Panc1 (cell line): ENCODE measurements around the gene SRSF7. TPM values are rescaled to one million over a fixed set of nuclear protein-coding genes. Genes with fewer than 3 reads are reported as not detected.

Experiments used
- ATAC-seq: fragments of 200-7000 bp; cut with Tn5 transposase; 2 replicates; pipeline ENCODE4 v1.9.1; 2020; ENCODE audit warnings: mild to moderate bottlenecking, moderate library complexity
- BruUV-seq: library from RNA; stranded (reverse); fragments of 400-500 nt; replicated peaks from 2 replicates; lab custom pipeline; 2021; lab: Mats Ljungman, UMichigan
- CTCF ChIA-PET: fragments of 300-600 bp; sonication (Branson Sonifier 250); formaldehyde crosslinking; loops from one replicate; lab custom pipeline; 2022; ENCODE audit warnings: antibody characterized with exemption; lab: Charles Lee
- POLR2A ChIA-PET: fragments of 300-600 bp; sonication (Branson Sonifier 250); formaldehyde crosslinking; loops from one replicate; lab custom pipeline; 2022; ENCODE audit warnings: antibody characterized with exemption; lab: Charles Lee
- DNase-seq: peaks from one replicate; pipeline ENCODE4 v3.0.0-alpha.2; 2010; ENCODE audit warnings: low read depth, low spot score
- H3K27ac ChIP-seq: 2 replicates; pipeline ENCODE4 v1.5.1; 2011; ENCODE audit warnings: mild to moderate bottlenecking, low read length, inconsistent platforms
- H3K27me3 ChIP-seq: fragments of 200-500 bp; sonication (Bioruptor generic); 2 replicates; pipeline ENCODE4 v1.6.0; 2014; ENCODE audit warnings: low read length, inconsistent platforms; ENCODE audit not compliant: control insufficient read depth, insufficient read depth
- H3K36me3 ChIP-seq: fragments of 200-500 bp; sonication (Bioruptor generic); 2 replicates; pipeline ENCODE4 v1.5.1; 2014; ENCODE audit warnings: inconsistent platforms, mild to moderate bottlenecking, low read length, moderate library complexity; ENCODE audit not compliant: control insufficient read depth, insufficient read depth
- H3K4me1 ChIP-seq: 2 replicates; pipeline ENCODE4 v1.5.1; 2011; ENCODE audit warnings: inconsistent platforms, mild to moderate bottlenecking, low read length, moderate library complexity; ENCODE audit not compliant: control insufficient read depth, insufficient read depth
- H3K4me3 ChIP-seq, 2 experiments: 2 replicates each; pipeline ENCODE4 v1.5.1; 2011 to 2012; ENCODE audit warnings: low read depth in 2 of 2, low read length in 2 of 2, mild to moderate bottlenecking in 2 of 2, inconsistent platforms in 1 of 2, moderate library complexity in 1 of 2
- H3K9me3 ChIP-seq: fragments of 200-500 bp; sonication (Bioruptor generic); 2 replicates; pipeline ENCODE4 v1.5.1; 2014; ENCODE audit warnings: low read depth, mild to moderate bottlenecking, inconsistent platforms, low read length, moderate library complexity; ENCODE audit not compliant: control insufficient read depth, insufficient read depth
- CTCF ChIP-seq: fragments of 450-650 bp; IDR thresholded peaks from 2 replicates; pipeline ENCODE4 v1.5.1; 2017; ENCODE audit warnings: mild to moderate bottlenecking
- POLR2AphosphoS5 ChIP-seq: IDR thresholded peaks from 2 replicates; pipeline ENCODE4 v1.6.1; 2012; ENCODE audit warnings: mild to moderate bottlenecking, low read depth, low read length, moderate library complexity
- REST ChIP-seq, 2 experiments: IDR thresholded peaks; 2 replicates each; pipeline ENCODE4 v1.6.1; 2011 to 2012; ENCODE audit warnings: low read depth in 2 of 2, control low read depth in 1 of 2, low read length in 1 of 2, mild to moderate bottlenecking in 1 of 2, moderate library complexity in 1 of 2; ENCODE audit not compliant: insufficient read depth in 1 of 2
- SIN3A ChIP-seq: IDR thresholded peaks from 2 replicates; pipeline ENCODE4 v1.6.1; 2012; ENCODE audit warnings: low read depth, mild to moderate bottlenecking, low read length, moderate library complexity, borderline replicate concordance; ENCODE audit not compliant: insufficient read depth
- TCF7L2 ChIP-seq: IDR thresholded peaks from 2 replicates; pipeline ENCODE4 v1.6.1; 2011; ENCODE audit warnings: mild to moderate bottlenecking, low read depth, low read length, inconsistent platforms
- in situ Hi-C: cut with HindIII; loops from 2 replicates; pipeline ENCODE4 v1.10.0; 2016; ENCODE audit warnings: low sequenced_read_pairs, low pct_unique_long_range_greater_than_20kb
- intact Hi-C: fragments of 100-400 bp; cut with micrococcal nuclease; formaldehyde crosslinking; loops from one replicate; pipeline ENCODE4 v1.10.0; 2022; ENCODE audit not compliant: unreplicated experiment
- total RNA-seq: library from RNA; stranded (reverse); gene quantifications from one replicate; pipeline ENCODE4 v1.2.1, GENCODE V29; 2021; ENCODE audit not compliant: unreplicated experiment

The SRSF7 gene
- total RNA-seq, 1 experiment from 2014 or later = 220 TPM

DNA sequence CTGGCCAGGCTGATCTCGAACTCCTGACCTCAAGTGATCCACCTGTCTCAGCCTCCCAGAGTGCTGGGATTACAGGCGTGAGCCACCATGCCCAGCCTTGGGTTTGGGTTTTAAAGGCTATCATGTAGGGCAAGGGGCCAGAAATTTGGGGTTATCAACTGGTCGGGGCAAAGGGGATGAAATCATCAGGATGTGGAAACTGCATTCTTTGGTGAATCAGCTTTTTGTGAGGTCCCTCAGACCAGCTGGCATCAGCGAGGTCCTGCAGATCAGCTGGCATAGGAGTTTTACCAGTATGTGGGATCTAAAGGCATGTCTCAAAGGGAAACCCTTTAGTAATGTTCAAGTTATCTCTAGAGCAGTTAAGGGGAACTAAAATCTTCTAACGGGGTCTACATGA lies 20.5 kb upstream of the SRSF7 start:
- DNase-seq = no peak
- intact Hi-C loops = no loop called here
- CTCF ChIA-PET = no interaction called here
- H3K27me3 ChIP-seq = no peaks in the 10 kb centered on the region
- BruUV-seq = no TSS peak
- TF ChIP-seq TCF7L2 = no peak
- no peak for TF ChIP-seq SIN3A
- TF ChIP-seq REST (IDR thresholded peaks at IDR 0.05; ENCODE audit: insufficient read depth in 1 of 2, low read depth in 2 of 2, low read length in 1 of 2) = no peak
- no peak for TF ChIP-seq CTCF
- no peak for TF ChIP-seq POLR2AphosphoS5
- H3K27ac ChIP-seq = no peak overlapping the region
- no peaks in the 10 kb centered on the region for H3K9me3 ChIP-seq
- no peaks in the 10 kb centered on the region for H3K36me3 ChIP-seq
- no peak for ATAC-seq
- H3K4me1 ChIP-seq = no peaks in the 10 kb centered on the region
- no peak overlapping the region for H3K4me3 ChIP-seq
- in situ Hi-C loops = no loop called here
- POLR2A ChIA-PET = interaction anchor here (0.6 kb wide), 1 partner anchor 15 kb away, joined by 4 read pairs; no protein-coding TSS in a partner anchor

DNA sequence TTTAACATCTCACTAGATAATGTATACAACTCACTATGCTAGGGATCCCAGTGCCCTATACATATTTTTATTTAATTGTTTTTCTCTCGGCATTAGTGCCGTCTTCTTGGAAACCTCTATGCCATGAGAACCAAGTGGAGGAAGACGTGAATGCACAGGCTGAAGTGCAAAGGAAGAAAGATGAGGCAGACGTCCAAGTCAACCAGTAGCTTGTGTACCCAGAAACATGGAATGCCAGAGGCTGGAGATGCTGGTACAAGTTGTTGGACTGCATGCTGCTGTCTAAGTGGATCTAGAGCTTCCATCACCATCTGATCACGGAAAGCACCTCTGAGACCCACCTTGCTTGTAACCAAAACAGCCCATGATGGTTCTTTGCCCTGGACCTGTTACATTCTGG lies 14.4 kb upstream of the SRSF7 start:
- H3K27ac ChIP-seq = no peak overlapping the region
- no TSS peak for BruUV-seq

More for the DNA sequence above, 14.4 kb upstream of the SRSF7 start:
- no peak for TF ChIP-seq POLR2AphosphoS5
- TF ChIP-seq REST (IDR thresholded peaks at IDR 0.05; ENCODE audit: insufficient read depth in 1 of 2, low read depth in 2 of 2, low read length in 1 of 2) = no peak
- ChIA-PET POLR2A (no interaction called here), CTCF (no interaction called here)
- Histone ChIP-seq H3K4me3 (no peak overlapping the region), H3K4me1 (no peaks in the 10 kb centered on the region), H3K27me3 (no peaks in the 10 kb centered on the region), H3K36me3 (no peaks in the 10 kb centered on the region), H3K9me3 (no peaks in the 10 kb centered on the region)
- no peak for DNase-seq
- ATAC-seq = no peak
- intact Hi-C loops = no loop called here
- in situ Hi-C loops = no loop called here
